CD8-positive, alpha-beta memory T cell (primary cell): ENCODE measurements around the gene BICC1. TPM values are rescaled to one million over a fixed set of nuclear protein-coding genes. Genes with fewer than 3 reads are reported as not detected.

ENCODE experiments used
- CTCF ChIA-PET: fragments of 350-600 bp; sonication (Branson Sonifier 250); formaldehyde crosslinking; loops from one replicate; lab custom pipeline; 2021; ENCODE audit warnings: antibody characterized with exemption; lab: Charles Lee
- POLR2A ChIA-PET: fragments of 350-600 bp; sonication (Branson Sonifier 250); formaldehyde crosslinking; loops from one replicate; lab custom pipeline; 2021; ENCODE audit warnings: antibody characterized with exemption; lab: Charles Lee
- DNase-seq, 5 donors: peaks; one replicate each; pipeline versions ENCODE4 v3.0.0 to v3.0.0-alpha.2; 2020 to 2022; ENCODE audit warnings: mixed read lengths in 1 of 5
- H3K27ac ChIP-seq: one replicate; pipeline ENCODE4 v1.7.0; 2013; ENCODE audit warnings: low read depth, mild to moderate bottlenecking, low read length, moderate library complexity
- H3K27me3 ChIP-seq: 2 replicates; pipeline ENCODE4 v1.7.0; 2013; ENCODE audit warnings: low read length, mild to moderate bottlenecking; ENCODE audit not compliant: insufficient read depth, poor library complexity, severe bottlenecking
- H3K36me3 ChIP-seq: 2 replicates; pipeline ENCODE4 v1.7.0; 2013; ENCODE audit warnings: mild to moderate bottlenecking, low read length, moderate library complexity; ENCODE audit not compliant: insufficient read depth
- H3K4me1 ChIP-seq: 2 replicates; pipeline ENCODE4 v1.7.0; 2013; ENCODE audit warnings: mild to moderate bottlenecking, low read length, moderate library complexity; ENCODE audit not compliant: insufficient read depth
- H3K4me3 ChIP-seq: 2 replicates; pipeline ENCODE4 v1.7.0; 2013; ENCODE audit warnings: mild to moderate bottlenecking, low read length
- H3K9me3 ChIP-seq: 2 replicates; pipeline ENCODE4 v1.7.0; 2013; ENCODE audit warnings: mild to moderate bottlenecking, low read length
- H3K27ac Mint-ChIP-seq, 8 donors: one replicate each; pipeline ENCODE4 v1.8.0; 2020 to 2021; ENCODE audit warnings: mixed read lengths in 8 of 8, mild to moderate bottlenecking in 6 of 8, inconsistent platforms in 3 of 8, moderate library complexity in 3 of 8
- H3K27me3 Mint-ChIP-seq, 2 donors: one replicate each; pipeline ENCODE4 v1.8.0; 2020 to 2021; ENCODE audit warnings: mixed read lengths in 2 of 2, mild to moderate bottlenecking in 1 of 2, moderate library complexity in 1 of 2
- H3K36me3 Mint-ChIP-seq, 3 donors: one replicate each; pipeline ENCODE4 v1.8.0; 2020 to 2021; ENCODE audit warnings: mixed read lengths in 3 of 3, inconsistent platforms in 1 of 3, mild to moderate bottlenecking in 1 of 3
- H3K4me1 Mint-ChIP-seq, 3 donors: one replicate each; pipeline ENCODE4 v1.8.0; 2020 to 2021; ENCODE audit warnings: mixed read lengths in 3 of 3, inconsistent platforms in 1 of 3, mild to moderate bottlenecking in 1 of 3
- H3K4me3 Mint-ChIP-seq, 7 donors: one replicate each; pipeline ENCODE4 v1.8.0; 2020 to 2021; ENCODE audit warnings: mixed read lengths in 7 of 7, mild to moderate bottlenecking in 6 of 7, moderate library complexity in 4 of 7, inconsistent platforms in 2 of 7
- H3K9me3 Mint-ChIP-seq, 5 donors: one replicate each; pipeline ENCODE4 v1.8.0; 2020 to 2022; ENCODE audit warnings: mixed read lengths in 5 of 5, mild to moderate bottlenecking in 3 of 5, moderate library complexity in 2 of 5, inconsistent platforms in 1 of 5
- polyA plus RNA-seq: library from polyadenylated mRNA; unstranded; fragments of 300-500 nt; fragmentation: Illumina TruSeq; gene quantifications from one replicate; pipeline ENCODE4 v1.2.3, GENCODE V29; 2021
- total RNA-seq, 2 experiments: library from RNA; stranded (reverse); gene quantifications; one replicate each; pipeline ENCODE4 v1.2.3, GENCODE V29; 2021

BICC1 gene
- total and polyA plus RNA-seq, 3 experiments from 2014 or later = not detected

DNA sequence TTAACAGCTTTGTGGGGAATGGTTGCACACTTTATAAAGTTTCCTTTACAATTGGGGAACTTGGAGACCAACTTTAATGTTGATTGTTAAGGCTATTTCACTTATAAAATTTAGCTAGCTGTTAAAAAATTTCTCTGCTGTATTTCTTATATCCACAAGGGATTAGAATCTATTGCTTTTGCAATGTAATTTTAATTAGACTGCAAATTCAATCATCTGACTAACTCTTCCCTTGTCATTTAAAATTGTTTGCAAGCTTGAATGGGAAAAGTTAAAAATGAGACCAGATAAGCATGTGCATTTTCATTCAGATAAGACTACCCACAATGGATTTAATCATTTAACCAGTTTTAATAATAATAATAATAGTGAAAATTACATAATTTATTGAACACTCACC lies 213.2 kb downstream of the BICC1 start:
- H3K4me1 ChIP-seq = no peaks in the 10 kb centered on the region
- H3K4me1 Mint-ChIP-seq = peaks cover 0 to 3% (median 0%) of the 10 kb centered on the region in 3 donors
- H3K27me3 ChIP-seq = no peaks in the 10 kb centered on the region
- CTCF ChIA-PET = no interaction called here
- DNase-seq = no peak
- no peak overlapping the region for H3K4me3 Mint-ChIP-seq
- no peak overlapping the region for H3K27ac ChIP-seq
- H3K9me3 ChIP-seq = no peaks in the 10 kb centered on the region
- peaks cover 0 to 3% (median under 1%) of the 10 kb centered on the region in 5 donors for H3K9me3 Mint-ChIP-seq
- POLR2A ChIA-PET = no interaction called here
- no peaks in the 10 kb centered on the region for H3K27me3 Mint-ChIP-seq
- H3K36me3 ChIP-seq = no peaks in the 10 kb centered on the region
- H3K4me3 ChIP-seq = no peak overlapping the region
- peaks cover 0 to under 1% (median 0%) of the 10 kb centered on the region in 3 donors for H3K36me3 Mint-ChIP-seq
- H3K27ac Mint-ChIP-seq = no peak overlapping the region

DNA sequence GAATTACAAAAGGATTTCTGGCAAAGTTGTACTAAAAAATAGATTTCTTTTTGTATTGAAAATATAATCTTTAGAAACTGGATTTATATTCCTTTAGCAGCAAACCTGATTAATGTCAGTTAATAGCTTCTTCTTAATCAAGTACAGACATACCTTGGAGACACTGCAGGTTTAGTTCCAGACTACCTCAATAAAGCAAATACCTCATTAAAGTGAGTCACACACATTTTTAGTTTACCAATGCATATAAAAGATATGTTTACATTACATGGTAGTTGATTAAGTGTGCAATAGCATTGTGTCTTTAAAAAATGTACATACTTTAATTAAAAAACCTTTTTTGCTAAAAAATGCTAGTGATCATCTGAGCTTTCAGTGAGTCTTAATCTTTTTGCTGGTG lies 215.0 kb downstream of the BICC1 start:
- Mint-ChIP-seq H3K9me3 (peaks cover 3 to 8% (median 5%) of the 10 kb centered on the region in 5 donors), H3K27me3 (no peaks in the 10 kb centered on the region), H3K4me1 (peaks cover 0 to under 1% (median 0%) of the 10 kb centered on the region in 3 donors), H3K4me3 (no peak overlapping the region), H3K36me3 (peaks cover 0 to 7% (median 0%) of the 10 kb centered on the region in 3 donors), H3K27ac (no peak overlapping the region)
- H3K36me3 ChIP-seq = no peaks in the 10 kb centered on the region
- no peak overlapping the region for H3K27ac ChIP-seq
- no peaks in the 10 kb centered on the region for H3K9me3 ChIP-seq
- H3K27me3 ChIP-seq = no peaks in the 10 kb centered on the region
- no peaks in the 10 kb centered on the region for H3K4me1 ChIP-seq
- H3K4me3 ChIP-seq = no peak overlapping the region
- DNase-seq = no peak
- ChIA-PET CTCF (no interaction called here), POLR2A (no interaction called here)

DNA sequence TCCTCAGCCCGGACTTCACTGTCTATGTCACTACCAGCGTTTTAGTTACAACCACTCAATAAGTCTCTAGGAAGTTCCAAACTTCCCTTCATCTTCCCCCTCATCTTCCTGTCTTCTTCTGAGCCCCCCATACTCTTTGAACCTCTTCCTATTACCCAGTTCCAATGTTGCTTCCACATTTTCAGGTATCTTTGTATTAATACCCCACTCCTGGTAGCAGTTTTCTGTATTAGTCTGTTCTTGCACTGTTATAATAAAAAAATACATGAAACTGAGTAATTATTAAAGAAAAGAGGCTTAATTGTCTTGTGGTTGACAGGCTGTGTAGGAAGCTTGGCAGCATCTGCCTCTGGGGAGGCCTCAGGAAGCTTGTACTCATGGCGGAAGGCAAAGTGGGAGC lies 218.6 kb downstream of the BICC1 start:
- no peaks in the 10 kb centered on the region for H3K27me3 Mint-ChIP-seq
- H3K4me3 ChIP-seq = no peak overlapping the region
- H3K4me3 Mint-ChIP-seq = no peak overlapping the region
- no peak for DNase-seq
- POLR2A ChIA-PET = no interaction called here
- peaks cover 0 to 7% (median 0%) of the 10 kb centered on the region in 3 donors for H3K36me3 Mint-ChIP-seq
- peaks cover 3 to 8% (median 5%) of the 10 kb centered on the region in 5 donors for H3K9me3 Mint-ChIP-seq
- H3K9me3 ChIP-seq = no peaks in the 10 kb centered on the region
- no peaks in the 10 kb centered on the region for H3K4me1 ChIP-seq
- no peak overlapping the region for H3K27ac ChIP-seq
- no peaks in the 10 kb centered on the region for H3K27me3 ChIP-seq
- H3K4me1 Mint-ChIP-seq = no peaks in the 10 kb centered on the region
- H3K36me3 ChIP-seq = no peaks in the 10 kb centered on the region
- CTCF ChIA-PET = no interaction called here
- no peak overlapping the region for H3K27ac Mint-ChIP-seq

DNA sequence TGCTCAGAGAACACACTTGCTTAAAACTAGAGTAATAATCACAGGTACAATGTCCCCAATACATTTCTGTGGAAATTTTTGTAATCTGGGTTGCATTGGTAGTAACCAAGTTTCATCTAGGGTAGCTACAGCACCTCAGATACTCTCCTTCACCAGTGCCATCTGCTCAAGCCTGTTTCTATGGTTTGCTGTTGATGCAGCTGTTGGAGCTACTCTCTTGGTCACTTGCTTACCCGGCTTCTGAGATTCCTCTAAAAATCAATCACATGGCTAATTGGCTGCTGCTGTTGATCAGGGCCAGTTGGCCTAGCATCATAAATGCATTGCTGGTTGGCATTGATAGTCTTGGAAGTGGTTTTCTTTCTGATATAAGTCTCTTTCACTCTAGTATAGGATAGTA lies 220.8 kb downstream of the BICC1 start:
- DNase-seq = no peak
- Histone ChIP-seq H3K4me3 (no peak overlapping the region), H3K9me3 (no peaks in the 10 kb centered on the region), H3K4me1 (no peaks in the 10 kb centered on the region), H3K27me3 (no peaks in the 10 kb centered on the region), H3K36me3 (no peaks in the 10 kb centered on the region), H3K27ac (no peak overlapping the region)
- ChIA-PET POLR2A (no interaction called here), CTCF (no interaction called here)
- H3K4me1 Mint-ChIP-seq = no peaks in the 10 kb centered on the region
- no peak overlapping the region for H3K27ac Mint-ChIP-seq
- H3K27me3 Mint-ChIP-seq = no peaks in the 10 kb centered on the region
- H3K9me3 Mint-ChIP-seq = peaks cover 2 to 8% (median 6%) of the 10 kb centered on the region in 5 donors
- H3K36me3 Mint-ChIP-seq = peaks cover 0 to 7% (median 0%) of the 10 kb centered on the region in 3 donors
- H3K4me3 Mint-ChIP-seq = no peak overlapping the region

DNA sequence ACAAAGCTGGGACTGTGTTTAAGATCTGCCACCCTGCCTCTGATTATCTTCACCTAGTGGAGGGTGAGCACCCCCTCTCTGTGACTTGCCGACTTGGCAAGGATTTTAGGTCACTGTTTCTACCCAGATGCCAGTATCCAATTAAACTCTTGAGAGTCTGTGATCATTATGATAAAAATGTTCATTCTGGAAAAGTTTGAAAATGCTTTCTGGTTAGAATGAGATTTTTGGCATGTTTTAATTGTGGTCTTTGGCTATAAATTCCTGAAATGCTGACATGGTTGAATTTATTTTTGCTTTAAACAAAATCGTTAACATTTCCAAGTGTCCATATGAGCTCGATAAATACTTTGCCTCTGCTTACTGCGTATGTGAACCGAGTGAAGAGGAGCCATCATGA lies 221.4 kb downstream of the BICC1 start:
- Histone ChIP-seq H3K36me3 (no peaks in the 10 kb centered on the region), H3K9me3 (no peaks in the 10 kb centered on the region), H3K4me3 (no peak overlapping the region), H3K27ac (no peak overlapping the region), H3K27me3 (no peaks in the 10 kb centered on the region), H3K4me1 (no peaks in the 10 kb centered on the region)
- POLR2A ChIA-PET = no interaction called here
- Mint-ChIP-seq H3K9me3 (peaks cover 2 to 10% (median 6%) of the 10 kb centered on the region in 5 donors), H3K27me3 (no peaks in the 10 kb centered on the region), H3K36me3 (peaks cover 0 to 7% (median 0%) of the 10 kb centered on the region in 3 donors), H3K4me3 (no peak overlapping the region), H3K27ac (no peak overlapping the region), H3K4me1 (no peaks in the 10 kb centered on the region)
- no peak for DNase-seq
- CTCF ChIA-PET = no interaction called here

DNA sequence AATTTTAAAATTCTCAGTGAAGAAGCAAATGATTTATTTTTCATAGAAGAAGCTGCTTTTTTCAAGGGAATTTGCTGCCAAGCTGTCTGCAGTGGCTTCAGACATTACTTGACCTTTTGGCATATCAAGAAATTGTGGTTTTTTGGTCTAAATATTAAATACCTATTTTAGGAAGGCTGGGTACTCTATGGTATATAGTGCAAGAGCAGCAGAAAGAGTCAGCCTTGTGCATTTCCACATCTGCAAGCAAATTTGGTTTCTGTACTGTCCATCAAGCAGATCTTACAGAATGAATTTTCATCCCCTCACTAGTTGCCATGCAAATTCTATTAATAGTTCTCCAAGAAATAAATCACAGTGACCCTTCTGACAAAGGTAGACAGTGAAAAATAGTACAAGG lies 222.0 kb downstream of the BICC1 start:
- POLR2A ChIA-PET = no interaction called here
- CTCF ChIA-PET = no interaction called here
- no peak overlapping the region for H3K27ac Mint-ChIP-seq

DNA sequence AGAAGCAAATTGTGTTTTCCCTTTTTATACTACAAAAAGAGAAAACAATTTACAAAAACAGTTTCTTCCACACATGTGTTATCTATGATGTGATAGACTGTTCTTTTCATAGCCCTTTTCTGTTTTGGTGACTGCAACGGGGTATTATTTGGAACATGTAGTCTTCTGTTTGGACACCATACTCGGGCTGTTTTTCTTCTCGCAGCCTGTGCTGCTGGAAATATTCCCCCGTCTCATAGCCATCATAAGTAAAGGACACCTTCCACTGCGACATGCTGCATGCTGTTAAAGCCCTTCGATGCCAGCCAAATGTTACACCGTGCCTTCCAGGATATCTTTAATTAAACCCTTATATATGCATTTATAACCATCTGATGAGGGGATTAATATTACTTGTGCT lies 222.4 kb downstream of the BICC1 start:
- H3K27ac Mint-ChIP-seq = no peak overlapping the region
- peaks cover 2 to 11% (median 6%) of the 10 kb centered on the region in 5 donors for H3K9me3 Mint-ChIP-seq
- Histone ChIP-seq H3K27me3 (no peaks in the 10 kb centered on the region), H3K9me3 (no peaks in the 10 kb centered on the region), H3K36me3 (no peaks in the 10 kb centered on the region), H3K4me3 (no peak overlapping the region), H3K4me1 (no peaks in the 10 kb centered on the region), H3K27ac (no peak overlapping the region)
- no peaks in the 10 kb centered on the region for H3K27me3 Mint-ChIP-seq
- ChIA-PET CTCF (no interaction called here), POLR2A (no interaction called here)
- peaks cover 0 to 7% (median 0%) of the 10 kb centered on the region in 3 donors for H3K36me3 Mint-ChIP-seq
- no peak for DNase-seq
- no peaks in the 10 kb centered on the region for H3K4me1 Mint-ChIP-seq
- no peak overlapping the region for H3K4me3 Mint-ChIP-seq

More for the DNA sequence above, 222.0 kb downstream of the BICC1 start:
- no peak for DNase-seq
- H3K36me3 ChIP-seq = no peaks in the 10 kb centered on the region
- Mint-ChIP-seq H3K36me3 (peaks cover 0 to 7% (median 0%) of the 10 kb centered on the region in 3 donors), H3K9me3 (peaks cover 2 to 11% (median 6%) of the 10 kb centered on the region in 5 donors), H3K4me3 (no peak overlapping the region), H3K4me1 (no peaks in the 10 kb centered on the region), H3K27me3 (no peaks in the 10 kb centered on the region)
- H3K27me3 ChIP-seq = no peaks in the 10 kb centered on the region
- H3K9me3 ChIP-seq = no peaks in the 10 kb centered on the region
- H3K27ac ChIP-seq = no peak overlapping the region
- no peaks in the 10 kb centered on the region for H3K4me1 ChIP-seq
- no peak overlapping the region for H3K4me3 ChIP-seq

DNA sequence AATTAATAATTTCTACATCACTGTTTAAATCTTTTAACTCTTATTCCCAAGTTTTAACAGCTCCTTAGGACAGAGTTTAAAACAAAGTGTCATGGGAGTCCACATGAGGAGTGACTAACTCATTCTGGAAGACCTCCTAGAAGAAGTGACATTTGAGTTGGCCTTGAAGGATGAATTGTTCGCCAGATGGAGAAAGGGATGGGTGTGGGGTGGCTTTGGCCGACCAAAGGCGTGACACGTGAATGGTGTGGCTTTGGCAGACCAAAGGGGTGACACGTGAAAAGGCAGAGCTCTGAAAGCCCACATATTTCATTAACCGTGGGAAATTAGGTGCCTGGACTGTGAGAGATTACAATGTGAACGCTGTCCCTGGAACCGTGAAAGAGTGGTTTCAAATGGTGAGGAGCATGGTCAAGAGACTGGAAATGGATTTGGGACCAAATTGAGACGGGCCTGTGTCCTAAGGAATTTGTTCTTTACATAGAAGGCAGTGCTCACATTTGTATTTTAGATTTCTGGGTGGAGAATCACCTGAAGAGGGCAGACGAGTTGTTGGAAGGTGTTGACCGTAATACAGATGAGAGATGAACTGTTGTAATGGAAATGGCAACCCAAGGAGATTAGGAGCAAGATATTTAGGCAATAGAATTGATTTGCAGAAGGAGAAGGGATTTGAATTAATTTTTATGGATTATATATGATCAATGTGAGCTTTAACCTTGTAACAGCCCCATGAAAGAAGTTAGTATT lies 228.1 kb downstream of the BICC1 start:
- H3K9me3 ChIP-seq = no peaks in the 10 kb centered on the region
- no peaks in the 10 kb centered on the region for H3K4me1 Mint-ChIP-seq
- no peak for DNase-seq
- no peak overlapping the region for H3K27ac Mint-ChIP-seq
- H3K4me1 ChIP-seq = no peaks in the 10 kb centered on the region
- no peaks in the 10 kb centered on the region for H3K27me3 ChIP-seq
- H3K27me3 Mint-ChIP-seq = peaks cover 0 to 1% of the 10 kb centered on the region in 2 donors
- no peaks in the 10 kb centered on the region for H3K36me3 Mint-ChIP-seq
- H3K4me3 ChIP-seq = no peak overlapping the region
- POLR2A ChIA-PET = no interaction called here
- CTCF ChIA-PET = no interaction called here
- H3K4me3 Mint-ChIP-seq = no peak overlapping the region
- H3K9me3 Mint-ChIP-seq = peaks cover 0 to 3% (median 0%) of the 10 kb centered on the region in 5 donors
- no peak overlapping the region for H3K27ac ChIP-seq
- no peaks in the 10 kb centered on the region for H3K36me3 ChIP-seq
